ENCODE results near the gene EVL.

EVL gene

GRCh38 chr14:100073576-100074430 is 8.6 kb downstream of the EVL start:
- no peak for TF ChIP-seq CTCF (IDR thresholded peaks at IDR 0.05; ENCODE audit: low read depth, low read length)
- no peak overlapping the region for H3K4me3 ChIP-seq (ENCODE audit: low read depth, low read length)

GRCh38 chr14:100074431-100075100 is 9.3 kb downstream of the EVL start:
- no peak for TF ChIP-seq CTCF (IDR thresholded peaks at IDR 0.05; ENCODE audit: low read depth, low read length)
- H3K4me3 ChIP-seq (ENCODE audit: low read depth, low read length): no peak overlapping the region

GRCh38 chr14:100075681-100076080 is 10.5 kb downstream of the EVL start:
- no peak for TF ChIP-seq CTCF (IDR thresholded peaks at IDR 0.05; ENCODE audit: low read depth, low read length)
- no peak overlapping the region for H3K4me3 ChIP-seq (ENCODE audit: low read depth, low read length)

- no peak overlapping the region for H3K4me3 ChIP-seq (ENCODE audit: low read depth, low read length)
- TF ChIP-seq CTCF (IDR thresholded peaks at IDR 0.05; ENCODE audit: low read depth, low read length): peak; percentile 29; the same call in 1 of the 2 replicates
Observed at GRCh38 chr14:100076133-100076532, 10.9 kb downstream of the EVL start.

- TF ChIP-seq CTCF (IDR thresholded peaks at IDR 0.05; ENCODE audit: low read depth, low read length): no peak
Observed at GRCh38 chr14:100076606-100077005, 11.4 kb downstream of the EVL start.

GRCh38 chr14:100077441-100077840 is 12.2 kb downstream of the EVL start:
- TF ChIP-seq CTCF (IDR thresholded peaks at IDR 0.05; ENCODE audit: low read depth, low read length): no peak
- H3K4me3 ChIP-seq (ENCODE audit: low read depth, low read length): no peak overlapping the region

More at GRCh38 chr14:100076606-100077005, 11.4 kb downstream of the EVL start:
- H3K4me3 ChIP-seq (ENCODE audit: low read depth, low read length): no peak overlapping the region

- TF ChIP-seq CTCF (IDR thresholded peaks at IDR 0.05; ENCODE audit: low read depth, low read length): no peak
- H3K4me3 ChIP-seq (ENCODE audit: low read depth, low read length): no peak overlapping the region
Observed at GRCh38 chr14:100078216-100078803, 13.1 kb downstream of the EVL start.
